ENCODE results near the gene CCDC201.
"Not testable (repeated sequence)": the region's sequence is repeated elsewhere in the genome, so short reads cannot be mapped to it uniquely, and the experiment has no call there.

CCDC201 gene

GRCh38 chr7:45810451-45811005 is 62.4 kb downstream of the CCDC201 start:
- not testable (repeated sequence) for DNase-seq; H3K9me3 ChIP-seq (replicated peaks; ENCODE audit: insufficient read depth, low read length); H3K27ac ChIP-seq (ENCODE audit: low read length); H3F3A ChIP-seq (ENCODE audit: insufficient read depth, low read length); H2AFZ ChIP-seq (ENCODE audit: low read length); H3K27me3 ChIP-seq (replicated peaks; ENCODE audit: insufficient read depth, low read length); H3K36me3 ChIP-seq (replicated peaks; ENCODE audit: insufficient read depth, low read length); H3K4me3 ChIP-seq (ENCODE audit: low read length); H3K9ac ChIP-seq (ENCODE audit: low read length); H3K79me2 ChIP-seq (ENCODE audit: low read length); H4K20me1 ChIP-seq (ENCODE audit: insufficient read depth, low read length); H3K4me1 ChIP-seq (ENCODE audit: low read length); H3K4me2 ChIP-seq (ENCODE audit: low read depth, low read length); H3K9me2 ChIP-seq (replicated peaks; ENCODE audit: insufficient read depth, low read length)
